Caco-2 (cell line): Measurements from ENCODE around the gene NUFIP1. TPM values are rescaled to one million over a fixed set of nuclear protein-coding genes. Genes with fewer than 3 reads are reported as not detected.

Source experiments
- BruUV-seq: library from RNA; stranded (reverse); fragments of 400-500 nt; replicated peaks from 2 replicates; lab custom pipeline; 2021; lab: Mats Ljungman, UMichigan
- CTCF ChIA-PET: fragments of 300-600 bp; sonication (Branson Sonifier 250); formaldehyde crosslinking; loops from one replicate; lab custom pipeline; 2022; ENCODE audit warnings: antibody characterized with exemption; lab: Charles Lee
- POLR2A ChIA-PET: fragments of 300-600 bp; sonication (Branson Sonifier 250); formaldehyde crosslinking; loops from one replicate; lab custom pipeline; 2022; ENCODE audit warnings: antibody characterized with exemption; lab: Charles Lee
- DNase-seq, 2 experiments: peaks; one replicate each; pipeline versions ENCODE4 v3.0.0 to v3.0.0-alpha.2; 2020 to 2022
- H3K27me3 ChIP-seq: replicated peaks from 2 replicates; pipeline ENCODE4 v1.6.0; 2011; ENCODE audit warnings: low read length; ENCODE audit not compliant: control insufficient read depth, insufficient read depth
- H3K36me3 ChIP-seq: 2 replicates; pipeline ENCODE4 v1.5.1; 2011; ENCODE audit warnings: low read length; ENCODE audit not compliant: control insufficient read depth, insufficient read depth
- H3K4me1 ChIP-seq: fragments of 250-450 bp; sonication (Bioruptor Pico); 2 replicates; pipeline ENCODE4 v1.5.1; 2020; ENCODE audit warnings: mild to moderate bottlenecking
- H3K4me3 ChIP-seq: 2 replicates; pipeline ENCODE4 v1.5.1; 2011; ENCODE audit warnings: low read depth, mild to moderate bottlenecking, control low read depth, low read length
- H3K9me3 ChIP-seq: fragments of 250-450 bp; sonication (Bioruptor Pico); 2 replicates; pipeline ENCODE4 v1.5.1; 2020; ENCODE audit warnings: mild to moderate bottlenecking, moderate library complexity
- H3K27ac Mint-ChIP-seq: one replicate; pipeline ENCODE4 v1.8.0; 2022; ENCODE audit warnings: mixed read lengths; ENCODE audit not compliant: unreplicated experiment
- H3K27me3 Mint-ChIP-seq: one replicate; pipeline ENCODE4 v1.8.0; 2022; ENCODE audit warnings: mixed read lengths; ENCODE audit not compliant: insufficient read depth, unreplicated experiment
- H3K36me3 Mint-ChIP-seq: one replicate; pipeline ENCODE4 v1.8.0; 2022; ENCODE audit warnings: mild to moderate bottlenecking, mixed read lengths; ENCODE audit not compliant: insufficient read depth, unreplicated experiment
- H3K4me1 Mint-ChIP-seq: one replicate; pipeline ENCODE4 v1.8.0; 2022; ENCODE audit warnings: low read depth, mixed read lengths; ENCODE audit not compliant: unreplicated experiment
- H3K4me3 Mint-ChIP-seq: one replicate; pipeline ENCODE4 v1.8.0; 2022; ENCODE audit warnings: mild to moderate bottlenecking, moderate library complexity, mixed read lengths; ENCODE audit not compliant: unreplicated experiment
- H3K9me3 Mint-ChIP-seq: one replicate; pipeline ENCODE4 v1.8.0; 2022; ENCODE audit warnings: mixed read lengths; ENCODE audit not compliant: unreplicated experiment
- CTCF ChIP-seq, 2 experiments: fragments of 200-600 bp in 1 of 2; IDR thresholded peaks; 1 replicate in 1 of 2; 2 replicates in 1 of 2; pipeline versions ENCODE4 v1.5.1 to v1.8.0; 2011 to 2022; ENCODE audit warnings: antibody characterized with exemption in 1 of 2, control low read depth in 1 of 2, inconsistent platforms in 1 of 2, low read depth in 1 of 2, low read length in 1 of 2, mild to moderate bottlenecking in 1 of 2, moderate library complexity in 1 of 2; ENCODE audit not compliant: insufficient read depth in 1 of 2, severe bottlenecking in 1 of 2, unreplicated experiment in 1 of 2
- intact Hi-C: fragments of 100-400 bp; cut with micrococcal nuclease; formaldehyde crosslinking; loops from one replicate; pipeline ENCODE4 v1.10.0; 2022; ENCODE audit not compliant: unreplicated experiment
- total RNA-seq: library from RNA; stranded (reverse); gene quantifications from 2 replicates; pipeline ENCODE4 v1.2.3, GENCODE V29; 2022

The NUFIP1 gene
- total RNA-seq, 1 experiment from 2014 or later, result 15.4 TPM

DNA sequence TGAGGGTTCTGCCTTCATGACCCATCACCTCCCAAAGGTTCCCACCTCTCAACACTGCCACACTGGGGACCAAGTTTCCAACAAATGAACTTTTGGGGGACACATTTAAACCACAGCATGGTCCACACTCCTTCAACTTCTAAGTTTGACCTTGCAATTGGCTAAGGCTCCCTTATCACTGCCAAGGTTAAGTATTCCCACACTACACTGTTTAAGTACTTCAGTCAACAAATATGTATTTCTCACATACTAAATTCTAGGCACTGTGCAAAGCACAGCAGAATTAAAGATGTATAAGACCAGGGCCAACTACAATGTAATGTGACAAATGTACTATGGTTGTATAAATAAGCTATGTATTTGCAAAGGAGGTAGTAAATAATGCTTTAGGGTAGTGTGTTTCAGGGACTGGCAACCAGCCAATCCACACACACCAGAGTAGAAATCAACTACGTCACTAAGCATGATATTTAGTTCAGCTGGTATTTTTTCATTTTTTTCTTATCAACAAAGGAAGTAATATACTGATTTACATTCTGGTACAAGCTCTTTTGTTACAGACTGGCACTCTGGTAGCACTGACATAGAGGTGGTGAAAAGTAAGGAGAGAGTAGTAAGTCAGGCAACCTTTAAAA lies 12.2 kb downstream of the NUFIP1 start:
- POLR2A ChIA-PET, result no interaction called here
- no peaks in the 10 kb centered on the region for H3K4me1 Mint-ChIP-seq
- no peak for TF ChIP-seq CTCF (IDR thresholded peaks at IDR 0.05; ENCODE audit: insufficient read depth in 1 of 2, low read depth in 1 of 2, low read length in 1 of 2, severe bottlenecking in 1 of 2, unreplicated experiment in 1 of 2)
- peaks cover 3% of the 10 kb centered on the region; the same call in 1 of the 2 replicates for H3K36me3 ChIP-seq
- H3K27ac Mint-ChIP-seq, result no peak overlapping the region
- no peaks in the 10 kb centered on the region for H3K9me3 ChIP-seq
- peaks cover 12% of the 10 kb centered on the region for H3K4me1 ChIP-seq
- no peak overlapping the region for H3K4me3 Mint-ChIP-seq
- CTCF ChIA-PET, result no interaction called here
- no peak overlapping the region for H3K4me3 ChIP-seq
- no TSS peak for BruUV-seq
- H3K27me3 Mint-ChIP-seq, result no peaks in the 10 kb centered on the region
- no peaks in the 10 kb centered on the region for H3K9me3 Mint-ChIP-seq
- DNase-seq, result no peak
- peaks cover 18% of the 10 kb centered on the region for H3K36me3 Mint-ChIP-seq
- intact Hi-C loops, result loop anchor here (10.0 kb wide), 2 partner anchors 162 to 402 kb away; partner anchors contain the start of gene TSC22D1
- H3K27me3 ChIP-seq, result no peaks in the 10 kb centered on the region

GRCh38 chr13:44976196-44976595 lies 13.1 kb downstream of the NUFIP1 start:
- Mint-ChIP-seq H3K9me3 (no peaks in the 10 kb centered on the region), H3K4me3 (no peak overlapping the region), H3K36me3 (peaks cover 25% of the 10 kb centered on the region), H3K27me3 (no peaks in the 10 kb centered on the region), H3K4me1 (no peaks in the 10 kb centered on the region), H3K27ac (no peak overlapping the region)
- intact Hi-C loops, result loop anchor here (10.0 kb wide), 2 partner anchors 161 to 401 kb away; partner anchors contain the start of gene TSC22D1
- no peak overlapping the region for H3K4me3 ChIP-seq
- DNase-seq, result no peak
- no peaks in the 10 kb centered on the region for H3K9me3 ChIP-seq
- no peaks in the 10 kb centered on the region for H3K27me3 ChIP-seq
- TF ChIP-seq CTCF (IDR thresholded peaks at IDR 0.05; ENCODE audit: insufficient read depth in 1 of 2, low read depth in 1 of 2, low read length in 1 of 2, severe bottlenecking in 1 of 2, unreplicated experiment in 1 of 2), result no peak
- H3K4me1 ChIP-seq, result peaks cover 14% of the 10 kb centered on the region
- ChIA-PET POLR2A (no interaction called here), CTCF (no interaction called here)
- no TSS peak for BruUV-seq
- H3K36me3 ChIP-seq, result peaks cover 3% of the 10 kb centered on the region; the same call in 1 of the 2 replicates

DNA sequence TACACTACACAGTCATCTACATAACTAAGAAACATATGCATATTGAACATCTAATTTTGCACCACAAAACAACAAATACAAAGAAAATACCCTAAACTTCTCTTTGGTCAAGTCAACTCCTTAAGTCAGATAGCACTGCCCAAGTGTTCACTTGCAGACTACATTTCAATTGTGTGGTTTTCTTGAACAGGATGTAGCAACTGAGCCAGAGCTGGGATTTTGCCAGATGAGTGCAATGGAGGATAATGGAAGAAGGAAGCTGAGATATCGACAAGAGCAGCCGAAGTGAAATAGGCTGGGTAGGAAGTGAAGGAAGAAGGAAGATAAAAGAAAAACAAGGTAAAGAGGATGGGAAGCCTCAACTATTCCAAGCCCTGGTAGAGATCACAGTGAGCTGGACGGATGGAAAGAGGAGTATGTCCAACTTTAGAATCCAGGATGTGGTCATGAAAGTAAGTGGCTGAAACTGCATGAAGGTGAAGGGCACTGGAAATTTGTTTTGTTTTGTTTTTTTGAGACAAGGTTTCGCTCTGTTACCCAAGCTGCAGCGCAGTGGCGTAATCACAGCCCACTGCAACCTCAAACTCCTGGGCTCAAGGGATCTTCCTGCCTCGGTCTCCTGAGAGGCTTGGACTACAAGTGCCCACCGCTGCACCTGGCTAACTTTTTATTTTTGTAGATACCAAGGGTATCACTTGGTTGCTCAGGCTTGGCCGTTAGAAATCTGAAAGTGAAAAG lies 15.0 kb downstream of the NUFIP1 start:
- Mint-ChIP-seq H3K27me3 (no peaks in the 10 kb centered on the region), H3K36me3 (peaks cover 26% of the 10 kb centered on the region), H3K4me1 (no peaks in the 10 kb centered on the region), H3K4me3 (no peak overlapping the region), H3K27ac (no peak overlapping the region), H3K9me3 (no peaks in the 10 kb centered on the region)
- DNase-seq, result no peak
- BruUV-seq, result no TSS peak
- H3K4me1 ChIP-seq, result peaks cover 14% of the 10 kb centered on the region
- no peaks in the 10 kb centered on the region for H3K27me3 ChIP-seq
- ChIA-PET CTCF (interaction anchor here (1.5 kb wide), 1 partner anchor 56 kb away, joined by 3 read pairs; no protein-coding TSS in a partner anchor), POLR2A (interaction anchor here (0.6 kb wide), 1 partner anchor 334 kb away, joined by 3 read pairs; no protein-coding TSS in a partner anchor)
- TF ChIP-seq CTCF (IDR thresholded peaks at IDR 0.05; ENCODE audit: insufficient read depth in 1 of 2, low read depth in 1 of 2, low read length in 1 of 2, severe bottlenecking in 1 of 2, unreplicated experiment in 1 of 2), result no peak
- intact Hi-C loops, result loop anchor here (10.0 kb wide), 2 partner anchors 159 to 399 kb away; partner anchors contain the start of gene TSC22D1
- no peak overlapping the region for H3K4me3 ChIP-seq
- H3K36me3 ChIP-seq, result peaks cover 3% of the 10 kb centered on the region; the same call in 1 of the 2 replicates
- no peaks in the 10 kb centered on the region for H3K9me3 ChIP-seq
